K562 (cell line): ENCODE data around the gene AGPAT3. TPM values are rescaled to one million over a fixed set of nuclear protein-coding genes. Genes with fewer than 3 reads are reported as not detected.

ENCODE experiments used
- DNMT1 ChIP-seq: fragments of 450-650 bp; IDR thresholded peaks from 2 replicates; pipeline ENCODE4 v1.6.1; 2016; ENCODE audit warnings: antibody characterized with exemption, mild to moderate bottlenecking
- ELF1 ChIP-seq: fragments of 200-800 bp; sonication (Bioruptor generic); IDR thresholded peaks from 2 replicates; pipeline ENCODE4 v1.6.1; 2016; ENCODE audit warnings: missing genetic modification characterization, missing compliant biosample characterization
- ESRRB ChIP-seq: fragments of 250-450 bp; sonication (Bioruptor Pico); IDR thresholded peaks from 2 replicates; pipeline ENCODE4 v1.5.0; 2020; ENCODE audit warnings: mild to moderate bottlenecking, moderate library complexity, borderline replicate concordance
- ETS1 ChIP-seq: conservative IDR thresholded peaks from 2 replicates; pipeline ENCODE4 v1.6.1; 2011; ENCODE audit warnings: low read depth, mild to moderate bottlenecking, low read length; ENCODE audit not compliant: control insufficient read depth
- FOXP4 ChIP-seq: sonication (generic); formaldehyde crosslinking; IDR thresholded peaks from 2 replicates; pipeline ENCODE4 v1.8.0; 2022; ENCODE audit warnings: mild to moderate bottlenecking, missing genetic modification reagents, borderline replicate concordance
- HDAC1 ChIP-seq, 2 experiments: fragments of 450-650 bp; IDR thresholded peaks; 2 replicates each; pipeline ENCODE4 v1.6.1; 2016 to 2017; ENCODE audit warnings: inconsistent platforms in 1 of 2, mild to moderate bottlenecking in 1 of 2, moderate library complexity in 1 of 2
- KLF6 ChIP-seq: fragments of 250-450 bp; sonication (Bioruptor Pico); IDR thresholded peaks from 2 replicates; pipeline ENCODE4 v1.4.0; 2020; ENCODE audit warnings: mild to moderate bottlenecking, moderate library complexity, borderline replicate concordance
- NEUROD1 ChIP-seq: fragments of 150-350 bp; IDR thresholded peaks from 2 replicates; pipeline ENCODE4 v1.6.1; 2014; ENCODE audit warnings: borderline replicate concordance, low read length, low read depth; ENCODE audit not compliant: partially characterized antibody
- PHB ChIP-seq: fragments of 250-450 bp; sonication (Bioruptor Pico); IDR thresholded peaks from 2 replicates; pipeline ENCODE4 v1.5.0; 2021
- SMAD1 ChIP-seq: fragments of 150-350 bp; IDR thresholded peaks from 2 replicates; pipeline ENCODE4 v1.6.1; 2014; ENCODE audit warnings: low read length, low read depth; ENCODE audit not compliant: partially characterized antibody
- XRCC4 ChIP-seq: IDR thresholded peaks from one replicate; pipeline ENCODE4 v1.6.1; 2011; ENCODE audit not compliant: insufficient read depth, insufficient read length; ENCODE audit errors: extremely low read depth
- ZNF23 ChIP-seq: fragments of 250-450 bp; sonication (Bioruptor Pico); IDR thresholded peaks from 2 replicates; pipeline ENCODE4 v1.4.0; 2020; ENCODE audit warnings: mild to moderate bottlenecking
- ZNF436 ChIP-seq: fragments of 250-450, 450-650 bp; sonication (Bioruptor Pico); formaldehyde crosslinking; IDR thresholded peaks from 2 replicates; pipeline ENCODE4 v1.7.0; 2020; ENCODE audit warnings: mild to moderate bottlenecking
- polyA plus RNA-seq, 8 experiments: library from polyadenylated mRNA; depleted of rRNA in 4 of 8; stranded (reverse) in 5 of 8; unstranded in 3 of 8; fragments of >200 nt; fragmentation: Nextera tagmentation in 2 of 8; fragmentation: Illumina TruSeq in 1 of 8; extraction: Ambion mirVana in 2 of 8; extraction: Trizol in 1 of 8; gene quantifications; 2 replicates each; pipeline versions ENCODE4 v1.2.1 to v1.2.3, GENCODE V29; 2011 to 2014; ENCODE audit warnings: inconsistent platforms in 1 of 8, missing spikeins in 1 of 8
- total RNA-seq, 7 experiments: library from RNA; depleted of rRNA in 6 of 7; stranded (reverse); fragments of >200 nt in 6 of 7; fragmentation: Illumina TruSeq in 2 of 7; extraction: Trizol in 2 of 7; gene quantifications; 2 replicates each; pipeline versions ENCODE4 v1.2.1 to v1.2.3, GENCODE V29; 2011 to 2021; ENCODE audit warnings: low replicate concordance in 1 of 7

AGPAT3 gene
- total and polyA plus RNA-seq, 9 of the 15 experiments (the other 6 are each of a cell fraction or from before 2014, with no cell fraction given), result 1.5 to 88.4 (median 35.7) TPM

- TF ChIP-seq FOXP4 (CRISPR knock-in tag) (no peak), ELF1 (tag) (no peak), HDAC1 (IDR thresholded peaks at IDR 0.05) (no peak), XRCC4 (no peak), ZNF23 (no peak), DNMT1 (no peak), PHB (CRISPR knock-in tag) (no peak), ESRRB (CRISPR knock-in tag) (no peak), ZNF436 (no peak), NEUROD1 (no peak), KLF6 (CRISPR knock-in tag) (no peak), ETS1 (no peak), SMAD1 (no peak)
Observed at GRCh38 chr21:43995521-43996105, 130.6 kb downstream of the AGPAT3 start (continued).
